Psoas muscle (tissue), 8 donors: ENCODE results near the gene MARK3. TPM values are rescaled to one million over a fixed set of nuclear protein-coding genes. Genes with fewer than 3 reads are reported as not detected.

Experiments used
- ATAC-seq, 4 donors: fragments of 200-7000 bp; cut with Tn5 transposase; one replicate each; pipeline ENCODE4 v1.9.1; 2020; ENCODE audit warnings: moderate library complexity in 3 of 4, mild to moderate bottlenecking in 2 of 4
- DNase-seq, 2 donors: peaks; one replicate each; pipeline ENCODE4 v3.0.0-alpha.2; 2020
- H3K27ac ChIP-seq: fragments of 200-600 bp; one replicate; pipeline ENCODE4 v1.8.0; 2022
- H3K27me3 ChIP-seq, 3 donors: fragments of 200-600 bp in 1 of 3; one replicate each; pipeline versions ENCODE4 v1.6.1 to v1.8.0; 2013 to 2022; ENCODE audit warnings: low read length in 2 of 3, mild to moderate bottlenecking in 2 of 3, moderate library complexity in 1 of 3; ENCODE audit not compliant: insufficient read depth in 3 of 3
- H3K36me3 ChIP-seq, 2 donors: fragments of 200-600 bp in 1 of 2; one replicate each; pipeline versions ENCODE4 v1.6.1 to v1.8.0; 2013 to 2022; ENCODE audit warnings: low read depth in 1 of 2, mild to moderate bottlenecking in 1 of 2, moderate library complexity in 1 of 2; ENCODE audit not compliant: insufficient read depth in 1 of 2
- H3K4me1 ChIP-seq: fragments of 200-600 bp; one replicate; pipeline ENCODE4 v1.8.0; 2022
- H3K4me3 ChIP-seq: fragments of 200-600 bp; one replicate; pipeline ENCODE4 v1.8.0; 2022; ENCODE audit warnings: mild to moderate bottlenecking
- H3K9me3 ChIP-seq: fragments of 200-600 bp; one replicate; pipeline ENCODE4 v1.8.0; 2022
- WGBS, 3 donors: extraction: QIAGEN DNeasy Blood & Tissue Kit; methylation state at CpG; one replicate each; pipeline versions ENCODE4 v1.1.6 to v1.1.7; 2013; 5-methylcytosine and 5-hydroxymethylcytosine counted together
- intact Hi-C, 2 donors: fragments of 100-400 bp; cut with DNase I; formaldehyde crosslinking; loops; one replicate each; pipeline versions ENCODE4 v1.11.0 to v1.14.2; 2022
- polyA plus RNA-seq, 3 donors: library from polyadenylated mRNA; stranded (reverse); fragments of 200-250 nt; gene quantifications; one replicate each; pipeline ENCODE4 v1.2.3, GENCODE V29; 2013
- total RNA-seq, 4 donors: library from RNA; stranded (reverse); fragmentation: NEBNext Ultra II Directional in 2 of 4; extraction: Animal tissue kit (Norgen Biotek cat#: 25700) in 2 of 4; gene quantifications; one replicate each; pipeline versions ENCODE4 v1.2.1 to v1.2.4, GENCODE V29; 2021 to 2023
- TF ChIP-seq, protein P1 (sequence below): fragments of 200-600 bp; IDR thresholded peaks from one replicate; pipeline ENCODE4 v1.8.0; 2022; ENCODE audit warnings: antibody characterized with exemption
- donor health status: healthy with polysubstance abuse.
- donor health status: DM: no; HTN: no; CAD: no; lungs with moderate emphysema.
- donor health status: Bipolar disorder and iron deficiency.
- donor health status: healthy.
- donor health status: DM: yes; HTN: yes; CAD: no.
- donor health status: DM: no; HTN: no; CAD: no.
- donor health status: DM: no; HTN: no; CAD: no.
- donor health status: DM: yes; HTN: yes; CAD: no.

MARK3 gene
- total and polyA plus RNA-seq, 7 donors, result 46.1 to 89.2 (median 63.9) TPM

DNA sequence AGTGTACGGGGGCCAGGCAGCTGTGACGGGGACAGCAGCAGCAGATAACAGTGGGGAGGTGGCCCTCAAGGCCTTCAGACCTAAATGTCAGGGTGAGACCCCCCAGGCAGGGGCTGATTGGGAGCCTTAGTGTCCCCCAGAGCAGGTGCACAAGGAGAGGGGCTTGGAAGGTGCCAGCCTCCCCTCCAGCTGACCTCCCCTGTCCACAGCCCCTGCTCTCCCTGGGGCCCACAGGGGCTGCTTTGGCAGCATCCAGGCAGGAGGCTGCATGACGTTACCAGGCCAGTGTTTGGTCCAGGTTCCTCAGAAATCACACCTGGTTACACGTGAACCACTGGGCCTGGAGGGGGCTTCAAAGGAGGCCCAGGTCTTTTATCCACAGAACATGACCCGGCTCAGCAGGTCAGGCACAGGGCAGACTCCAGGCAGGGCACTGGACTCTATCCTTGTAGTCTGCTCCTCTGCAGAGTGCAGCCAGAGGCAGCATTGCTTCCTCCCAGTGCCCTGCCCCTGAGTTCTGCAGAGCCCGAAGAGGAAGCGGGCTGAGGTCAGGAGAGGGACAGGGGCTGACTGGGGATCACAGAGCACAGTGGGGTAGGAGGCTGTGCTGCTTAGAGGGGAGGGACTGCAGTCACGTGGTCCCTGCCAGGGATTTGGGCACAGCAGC is 141.2 kb downstream of the MARK3 start:
- H3K4me1 ChIP-seq, result peaks cover 24% of the 10 kb centered on the region
- intact Hi-C loops, result no loop called here
- no peak overlapping the region for H3K27ac ChIP-seq
- no peak overlapping the region for H3K4me3 ChIP-seq
- peaks cover 0 to 12% of the 10 kb centered on the region in 2 donors for H3K36me3 ChIP-seq
- peaks cover 0 to 16% (median 9%) of the 10 kb centered on the region in 3 donors for H3K27me3 ChIP-seq
- 68 to 76% (median 71%) methylated on average over 8 of the region's 8 CpGs for WGBS, 3 donors
- no peak for DNase-seq
- TF ChIP-seq, protein P1, sequence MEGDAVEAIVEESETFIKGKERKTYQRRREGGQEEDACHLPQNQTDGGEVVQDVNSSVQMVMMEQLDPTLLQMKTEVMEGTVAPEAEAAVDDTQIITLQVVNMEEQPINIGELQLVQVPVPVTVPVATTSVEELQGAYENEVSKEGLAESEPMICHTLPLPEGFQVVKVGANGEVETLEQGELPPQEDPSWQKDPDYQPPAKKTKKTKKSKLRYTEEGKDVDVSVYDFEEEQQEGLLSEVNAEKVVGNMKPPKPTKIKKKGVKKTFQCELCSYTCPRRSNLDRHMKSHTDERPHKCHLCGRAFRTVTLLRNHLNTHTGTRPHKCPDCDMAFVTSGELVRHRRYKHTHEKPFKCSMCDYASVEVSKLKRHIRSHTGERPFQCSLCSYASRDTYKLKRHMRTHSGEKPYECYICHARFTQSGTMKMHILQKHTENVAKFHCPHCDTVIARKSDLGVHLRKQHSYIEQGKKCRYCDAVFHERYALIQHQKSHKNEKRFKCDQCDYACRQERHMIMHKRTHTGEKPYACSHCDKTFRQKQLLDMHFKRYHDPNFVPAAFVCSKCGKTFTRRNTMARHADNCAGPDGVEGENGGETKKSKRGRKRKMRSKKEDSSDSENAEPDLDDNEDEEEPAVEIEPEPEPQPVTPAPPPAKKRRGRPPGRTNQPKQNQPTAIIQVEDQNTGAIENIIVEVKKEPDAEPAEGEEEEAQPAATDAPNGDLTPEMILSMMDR, result no peak
- ATAC-seq, result no peak
- no peaks in the 10 kb centered on the region for H3K9me3 ChIP-seq

DNA sequence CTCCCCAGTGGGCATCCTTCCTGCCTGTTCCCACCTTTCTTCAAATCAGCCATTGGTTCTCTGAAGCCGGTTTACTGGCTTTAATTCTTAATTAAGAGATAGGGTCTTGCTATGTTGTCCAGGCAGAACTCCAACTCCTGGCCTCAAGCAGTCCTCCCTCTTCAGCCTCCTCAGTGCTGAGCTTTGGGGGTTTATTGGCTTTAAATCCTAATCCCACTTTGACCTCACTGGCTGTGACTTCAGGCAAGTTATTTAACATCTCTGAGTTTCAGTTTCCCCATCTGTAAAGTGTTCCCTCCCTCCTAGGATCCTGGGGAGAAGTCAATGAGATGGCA is 141.7 kb downstream of the MARK3 start:
- Histone ChIP-seq H3K27ac (no peak overlapping the region), H3K4me1 (peaks cover 24% of the 10 kb centered on the region)
- intact Hi-C loops, result no loop called here

DNA sequence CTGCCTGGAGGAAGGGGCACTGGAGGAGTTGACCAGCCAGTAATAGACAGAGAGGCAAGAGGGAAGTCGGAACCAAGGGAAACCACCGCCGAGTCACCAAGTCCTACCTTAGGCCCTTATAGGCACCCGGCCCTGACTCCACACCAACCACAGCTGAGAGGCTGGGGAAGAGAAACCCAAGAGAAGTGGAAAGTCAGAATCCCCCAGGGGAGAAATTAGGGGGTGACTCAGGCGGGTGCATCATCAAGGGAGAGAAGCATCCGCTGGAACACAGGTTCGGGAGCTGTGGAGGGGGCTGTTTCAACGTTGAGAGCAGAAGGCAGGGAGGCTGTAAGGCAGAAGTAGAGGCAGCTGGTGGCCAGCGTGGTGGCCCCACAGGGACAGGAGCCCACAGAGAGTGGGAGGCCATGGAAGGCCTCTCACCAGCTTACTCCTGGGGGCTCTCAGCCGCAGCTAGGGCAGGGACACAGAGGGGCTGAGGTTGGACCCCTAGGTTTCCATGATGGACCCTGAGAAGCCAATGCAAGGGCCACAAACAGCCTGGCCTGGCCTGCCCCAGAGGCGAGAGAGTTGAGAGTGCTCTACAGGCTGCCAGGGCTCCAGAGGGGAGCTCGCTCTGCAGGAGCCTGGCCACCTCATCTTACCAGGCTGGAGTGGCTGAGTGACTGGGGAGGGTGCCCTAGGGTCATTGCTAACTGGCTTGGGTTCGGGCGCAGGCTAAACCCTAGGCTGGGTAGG is 142.4 kb downstream of the MARK3 start:
- 74 to 83% (median 75%) methylated on average over 14 of the region's 14 CpGs for WGBS, 3 donors
- Histone ChIP-seq H3K36me3 (peaks cover 0 to 16% of the 10 kb centered on the region in 2 donors), H3K9me3 (no peaks in the 10 kb centered on the region), H3K4me3 (peak overlapping the region; percentile 84), H3K4me1 (peaks cover 24% of the 10 kb centered on the region), H3K27ac (peak overlapping the region; percentile 88), H3K27me3 (peaks cover 0 to 7% (median 0%) of the 10 kb centered on the region in 3 donors)
- intact Hi-C loops, result no loop called here
- TF ChIP-seq, protein P1, result no peak
- ATAC-seq, result peak in 3 of 4 donors; percentile 1 to 2 (median 1)
- no peak for DNase-seq

More for the DNA sequence above, 141.7 kb downstream of the MARK3 start:
- ATAC-seq (no peak), DNase-seq (no peak)
- 69 to 89% (median 86%) methylated on average over 1 of the region's 1 CpG for WGBS, 3 donors
- Histone ChIP-seq H3K36me3 (peaks cover 0 to 12% of the 10 kb centered on the region in 2 donors), H3K9me3 (no peaks in the 10 kb centered on the region), H3K4me3 (no peak overlapping the region), H3K27me3 (peaks cover 0 to 11% (median 5%) of the 10 kb centered on the region in 3 donors)
- TF ChIP-seq, protein P1, result no peak

DNA sequence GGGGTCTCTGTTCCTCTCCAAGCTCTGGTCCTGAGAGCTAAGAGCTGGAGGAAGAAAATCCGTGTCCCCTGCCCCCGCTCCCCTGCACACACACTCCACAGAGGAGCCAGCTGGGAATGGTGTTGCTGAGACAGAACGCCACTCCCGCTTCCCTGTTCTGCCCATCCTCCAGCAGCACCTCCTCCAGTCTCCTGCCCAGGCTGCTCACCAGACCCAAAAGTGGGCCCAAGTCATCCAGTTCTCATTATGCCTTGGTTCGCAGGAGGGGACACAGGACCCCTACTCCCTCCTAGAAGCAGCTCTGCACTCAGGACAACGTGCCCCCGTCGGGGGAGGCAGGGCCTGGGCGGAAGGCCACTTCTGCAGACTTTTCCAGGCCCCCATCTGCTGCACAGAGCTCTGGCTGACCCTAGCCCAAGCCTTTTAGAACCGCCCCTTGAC is 143.0 kb downstream of the MARK3 start:
- intact Hi-C loops, result no loop called here
- Histone ChIP-seq H3K9me3 (no peaks in the 10 kb centered on the region), H3K27ac (peak overlapping the region; percentile 88), H3K4me3 (peak overlapping the region; percentile 84), H3K4me1 (peaks cover 20% of the 10 kb centered on the region), H3K36me3 (peaks cover 0 to 22% of the 10 kb centered on the region in 2 donors), H3K27me3 (peaks cover 0 to 2% (median 0%) of the 10 kb centered on the region in 3 donors)
- DNase-seq, result peak in 1 of 2 donors; percentile 21
- 29 to 45% (median 35%) methylated on average over 10 of the region's 10 CpGs for WGBS, 3 donors
- ATAC-seq, result peak in 3 of 4 donors; percentile 9 to 51 (median 29)
- TF ChIP-seq, protein P1, result no peak
